ENCODE results near the gene COL8A1. TPM values are rescaled to one million over a fixed set of nuclear protein-coding genes. Genes with fewer than 3 reads are reported as not detected.

The COL8A1 gene
- total RNA-seq, 1 donor from 2014 or later: 123 TPM

DNA sequence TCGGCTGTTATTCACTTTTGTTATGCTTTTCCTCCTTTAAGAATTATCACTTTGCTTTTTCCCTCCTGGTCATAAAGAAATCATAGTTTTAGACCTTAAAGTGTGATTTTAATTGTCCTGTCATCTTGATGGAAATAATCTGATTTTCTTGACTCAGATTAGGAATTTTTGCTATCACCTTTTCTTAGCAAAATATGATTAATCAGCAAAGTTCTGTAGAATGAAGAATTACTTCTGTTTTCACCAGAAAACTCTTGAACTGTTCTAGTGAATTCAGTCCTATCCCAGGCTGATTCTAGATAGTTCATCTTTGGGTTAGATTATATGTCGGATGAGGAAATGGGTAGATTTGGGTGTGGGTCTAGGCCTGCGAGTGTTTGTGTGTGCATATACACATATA is 191.4 kb downstream of the COL8A1 start:
- TF ChIP-seq CTCF (IDR thresholded peaks at IDR 0.05; ENCODE audit: insufficient read depth, low read depth, low read length): no peak
- no peak for TF ChIP-seq EZH2 (IDR thresholded peaks at IDR 0.05; ENCODE audit: insufficient read depth, low read length)
- FAIRE-seq: peak; percentile 47
- no peak overlapping the region for H3K4me2 ChIP-seq (ENCODE audit: low read length)
- Mint-ChIP-seq H3K9me3 (ENCODE audit: unreplicated experiment) (no peaks in the 10 kb centered on the region), H3K27me3 (ENCODE audit: low read depth, unreplicated experiment) (no peaks in the 10 kb centered on the region), H3K36me3 (ENCODE audit: low read depth, unreplicated experiment) (no peaks in the 10 kb centered on the region), H3K27ac (ENCODE audit: unreplicated experiment) (no peak overlapping the region), H3K4me1 (ENCODE audit: low read depth, unreplicated experiment) (peaks cover 17% of the 10 kb centered on the region), H3K4me3 (ENCODE audit: unreplicated experiment) (no peak overlapping the region)
- no peak overlapping the region for H3K4me3 ChIP-seq (ENCODE audit: insufficient read depth, low read depth, low read length)
- H3K36me3 ChIP-seq (ENCODE audit: insufficient read depth, low read length): no peaks in the 10 kb centered on the region
- H3K9me3 ChIP-seq (ENCODE audit: insufficient read depth, low read depth, low read length): no peaks in the 10 kb centered on the region
- H3K27ac ChIP-seq (ENCODE audit: low read depth, low read length): no peak overlapping the region
- H4K20me1 ChIP-seq (ENCODE audit: insufficient read depth, low read length): peaks cover 5% of the 10 kb centered on the region
- H3K4me1 ChIP-seq (ENCODE audit: insufficient read depth, low read length): peaks cover 7% of the 10 kb centered on the region
- H3K79me2 ChIP-seq (ENCODE audit: insufficient read depth, low read length): peaks cover 40% of the 10 kb centered on the region
- DNase-seq (ENCODE audit: low read depth): no peak
- H2AFZ ChIP-seq (ENCODE audit: low read depth, low read length): no peak overlapping the region
- H3K27me3 ChIP-seq (ENCODE audit: insufficient read depth, low read length): no peaks in the 10 kb centered on the region
- no peak overlapping the region for H3K9ac ChIP-seq (ENCODE audit: low read length)

- Histone ChIP-seq H3K9me3 (ENCODE audit: insufficient read depth, low read depth, low read length) (no peaks in the 10 kb centered on the region), H3K79me2 (ENCODE audit: insufficient read depth, low read length) (peaks cover 52% of the 10 kb centered on the region), H3K27ac (ENCODE audit: low read depth, low read length) (no peak overlapping the region), H3K4me3 (ENCODE audit: insufficient read depth, low read depth, low read length) (no peak overlapping the region), H3K4me2 (ENCODE audit: low read length) (no peak overlapping the region), H2AFZ (ENCODE audit: low read depth, low read length) (no peak overlapping the region), H3K36me3 (ENCODE audit: insufficient read depth, low read length) (no peaks in the 10 kb centered on the region), H3K9ac (ENCODE audit: low read length) (no peak overlapping the region), H4K20me1 (ENCODE audit: insufficient read depth, low read length) (peaks cover 7% of the 10 kb centered on the region), H3K27me3 (ENCODE audit: insufficient read depth, low read length) (no peaks in the 10 kb centered on the region), H3K4me1 (ENCODE audit: insufficient read depth, low read length) (no peaks in the 10 kb centered on the region)
- Mint-ChIP-seq H3K4me3 (ENCODE audit: unreplicated experiment) (no peak overlapping the region), H3K27ac (ENCODE audit: unreplicated experiment) (no peak overlapping the region), H3K9me3 (ENCODE audit: unreplicated experiment) (no peaks in the 10 kb centered on the region), H3K36me3 (ENCODE audit: low read depth, unreplicated experiment) (no peaks in the 10 kb centered on the region), H3K27me3 (ENCODE audit: low read depth, unreplicated experiment) (no peaks in the 10 kb centered on the region), H3K4me1 (ENCODE audit: low read depth, unreplicated experiment) (peaks cover 8% of the 10 kb centered on the region)
- DNase-seq (ENCODE audit: low read depth): no peak
- TF ChIP-seq CTCF (IDR thresholded peaks at IDR 0.05; ENCODE audit: insufficient read depth, low read depth, low read length): no peak
- no peak for TF ChIP-seq EZH2 (IDR thresholded peaks at IDR 0.05; ENCODE audit: insufficient read depth, low read length)
- FAIRE-seq: no peak
Observed at GRCh38 chr3:99833617-99834205, 195.3 kb downstream of the COL8A1 start.

- Mint-ChIP-seq H3K36me3 (ENCODE audit: low read depth, unreplicated experiment) (no peaks in the 10 kb centered on the region), H3K9me3 (ENCODE audit: unreplicated experiment) (no peaks in the 10 kb centered on the region), H3K4me1 (ENCODE audit: low read depth, unreplicated experiment) (peaks cover 5% of the 10 kb centered on the region), H3K4me3 (ENCODE audit: unreplicated experiment) (no peak overlapping the region), H3K27ac (ENCODE audit: unreplicated experiment) (no peak overlapping the region), H3K27me3 (ENCODE audit: low read depth, unreplicated experiment) (no peaks in the 10 kb centered on the region)
- no peak overlapping the region for H3K4me3 ChIP-seq (ENCODE audit: insufficient read depth, low read depth, low read length)
- H3K9me3 ChIP-seq (ENCODE audit: insufficient read depth, low read depth, low read length): no peaks in the 10 kb centered on the region
- H3K9ac ChIP-seq (ENCODE audit: low read length): no peak overlapping the region
- H4K20me1 ChIP-seq (ENCODE audit: insufficient read depth, low read length): peaks cover 5% of the 10 kb centered on the region
- H3K27ac ChIP-seq (ENCODE audit: low read depth, low read length): no peak overlapping the region
- H3K79me2 ChIP-seq (ENCODE audit: insufficient read depth, low read length): peaks cover 46% of the 10 kb centered on the region
- H3K27me3 ChIP-seq (ENCODE audit: insufficient read depth, low read length): no peaks in the 10 kb centered on the region
- TF ChIP-seq CTCF (IDR thresholded peaks at IDR 0.05; ENCODE audit: insufficient read depth, low read depth, low read length) (no peak), EZH2 (IDR thresholded peaks at IDR 0.05; ENCODE audit: insufficient read depth, low read length) (no peak)
- no peak overlapping the region for H3K4me2 ChIP-seq (ENCODE audit: low read length)
- no peaks in the 10 kb centered on the region for H3K4me1 ChIP-seq (ENCODE audit: insufficient read depth, low read length)
- H2AFZ ChIP-seq (ENCODE audit: low read depth, low read length): no peak overlapping the region
- no peaks in the 10 kb centered on the region for H3K36me3 ChIP-seq (ENCODE audit: insufficient read depth, low read length)
- DNase-seq (ENCODE audit: low read depth) (no peak), FAIRE-seq (no peak)
Observed at GRCh38 chr3:99834211-99834957, 196.0 kb downstream of the COL8A1 start.
